ENCODE data around the gene RAD51B.

The RAD51B gene

DNA sequence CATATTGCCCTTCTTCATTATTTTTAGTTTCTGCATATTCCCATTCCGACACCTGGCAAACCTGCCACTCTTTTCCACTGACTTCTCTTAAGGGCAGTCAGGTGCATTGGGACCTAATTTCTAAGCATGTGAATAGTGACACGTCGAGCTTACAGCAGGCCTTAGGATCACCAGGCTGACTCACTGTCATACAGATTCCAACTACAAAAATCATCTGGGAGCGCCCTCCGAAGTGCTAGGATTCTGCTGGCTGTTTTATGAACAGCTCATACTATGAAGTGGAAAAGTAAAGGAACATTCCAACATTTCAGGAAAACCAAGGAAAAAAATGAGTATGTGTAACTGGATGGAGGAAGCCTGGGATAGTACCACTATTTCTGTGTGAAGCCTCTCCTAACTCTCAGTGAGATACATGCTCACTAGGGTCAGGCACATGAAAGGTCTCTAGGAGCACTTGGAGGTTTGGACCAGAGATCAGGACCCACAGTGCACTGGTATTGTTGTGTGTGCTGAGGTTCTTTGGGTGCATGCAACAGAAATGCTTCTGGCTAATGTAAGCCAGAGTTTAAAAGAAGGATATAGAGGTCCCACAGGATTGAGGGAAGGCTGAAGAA is 715.9 kb downstream of the RAD51B start:
- TF ChIP-seq, protein P1, sequence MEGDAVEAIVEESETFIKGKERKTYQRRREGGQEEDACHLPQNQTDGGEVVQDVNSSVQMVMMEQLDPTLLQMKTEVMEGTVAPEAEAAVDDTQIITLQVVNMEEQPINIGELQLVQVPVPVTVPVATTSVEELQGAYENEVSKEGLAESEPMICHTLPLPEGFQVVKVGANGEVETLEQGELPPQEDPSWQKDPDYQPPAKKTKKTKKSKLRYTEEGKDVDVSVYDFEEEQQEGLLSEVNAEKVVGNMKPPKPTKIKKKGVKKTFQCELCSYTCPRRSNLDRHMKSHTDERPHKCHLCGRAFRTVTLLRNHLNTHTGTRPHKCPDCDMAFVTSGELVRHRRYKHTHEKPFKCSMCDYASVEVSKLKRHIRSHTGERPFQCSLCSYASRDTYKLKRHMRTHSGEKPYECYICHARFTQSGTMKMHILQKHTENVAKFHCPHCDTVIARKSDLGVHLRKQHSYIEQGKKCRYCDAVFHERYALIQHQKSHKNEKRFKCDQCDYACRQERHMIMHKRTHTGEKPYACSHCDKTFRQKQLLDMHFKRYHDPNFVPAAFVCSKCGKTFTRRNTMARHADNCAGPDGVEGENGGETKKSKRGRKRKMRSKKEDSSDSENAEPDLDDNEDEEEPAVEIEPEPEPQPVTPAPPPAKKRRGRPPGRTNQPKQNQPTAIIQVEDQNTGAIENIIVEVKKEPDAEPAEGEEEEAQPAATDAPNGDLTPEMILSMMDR (conservative IDR thresholded peaks at IDR 0.05; ENCODE audit: control insufficient read depth, insufficient read depth, low read depth, low read length) = no peak
- no peak overlapping the region for H3K4me3 ChIP-seq (ENCODE audit: control insufficient read depth, low read depth, low read length)
- peak; percentile 95 for DNase-seq (ENCODE audit: low read depth)

DNA sequence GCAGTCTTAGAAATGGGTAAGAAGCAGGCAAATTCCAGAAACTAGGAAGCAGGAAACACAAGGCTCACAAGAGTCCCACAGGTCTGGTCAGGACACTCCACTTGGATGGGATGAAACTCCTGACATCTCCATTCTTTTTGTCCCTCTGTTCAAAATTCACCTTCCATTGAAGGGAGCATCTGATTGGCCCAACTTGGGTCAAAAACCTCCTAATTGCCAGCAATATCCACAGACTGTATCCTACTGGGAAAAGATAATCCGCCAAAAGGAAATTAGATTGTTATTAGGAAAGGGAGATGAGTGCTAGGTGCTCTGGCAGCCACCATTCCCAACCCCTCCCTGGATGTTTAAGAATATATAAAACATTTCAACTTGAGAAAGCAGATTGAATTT is 716.4 kb downstream of the RAD51B start:
- no peak overlapping the region for H3K4me3 ChIP-seq (ENCODE audit: control insufficient read depth, low read depth, low read length)
- no peak for DNase-seq (ENCODE audit: low read depth)
- TF ChIP-seq, protein P1 (conservative IDR thresholded peaks at IDR 0.05; ENCODE audit: control insufficient read depth, insufficient read depth, low read depth, low read length) = no peak

DNA sequence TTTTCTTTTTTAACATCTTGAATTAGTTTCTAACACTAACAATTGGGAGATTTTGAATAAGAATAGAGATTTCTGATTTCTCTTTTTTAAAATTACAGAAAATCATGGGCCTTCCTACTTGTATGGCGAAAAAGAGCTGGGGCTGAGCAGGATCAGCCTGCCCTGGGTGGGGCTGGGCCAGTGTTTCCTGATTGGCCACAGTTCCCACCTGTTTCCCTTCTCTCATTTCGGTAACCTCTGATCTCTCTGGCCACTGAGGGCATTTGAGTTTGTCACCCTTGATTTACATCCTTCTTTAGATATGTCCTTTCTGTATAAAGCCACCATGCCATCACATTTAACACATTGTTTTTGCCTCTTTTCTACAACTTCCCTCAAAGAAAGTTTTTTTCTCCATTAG is 719.1 kb downstream of the RAD51B start:
- no peak overlapping the region for H3K4me3 ChIP-seq (ENCODE audit: control insufficient read depth, low read depth, low read length)
- TF ChIP-seq, protein P1 (conservative IDR thresholded peaks at IDR 0.05; ENCODE audit: control insufficient read depth, insufficient read depth, low read depth, low read length) = no peak
- DNase-seq (ENCODE audit: low read depth) = no peak

DNA sequence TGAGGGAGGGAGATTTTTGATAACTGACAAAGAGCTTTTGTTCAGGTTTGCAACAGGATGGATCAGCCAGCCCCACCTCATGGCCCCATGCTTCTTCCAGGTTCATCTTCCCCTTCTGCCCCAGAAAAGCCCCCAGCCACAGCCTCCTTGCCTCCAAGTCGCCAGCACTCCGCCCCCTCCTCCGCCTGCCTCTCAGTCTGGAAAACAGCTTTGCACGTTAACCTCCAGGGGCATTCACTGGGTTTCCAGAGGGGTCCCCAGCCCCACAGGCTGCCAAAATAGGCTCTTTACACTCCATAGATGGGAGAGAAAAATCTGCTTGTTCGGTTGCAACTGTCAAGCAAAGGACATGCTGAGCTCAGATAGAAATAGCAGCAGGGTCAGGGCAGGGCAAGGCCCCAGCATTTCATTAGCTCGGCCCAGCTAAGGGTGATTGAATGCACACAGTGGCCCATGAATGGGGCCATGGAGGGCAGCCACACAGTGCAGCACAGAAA is 719.7 kb downstream of the RAD51B start:
- H3K4me3 ChIP-seq (ENCODE audit: control insufficient read depth, low read depth, low read length) = no peak overlapping the region
- DNase-seq (ENCODE audit: low read depth) = no peak
- TF ChIP-seq, protein P1 (conservative IDR thresholded peaks at IDR 0.05; ENCODE audit: control insufficient read depth, insufficient read depth, low read depth, low read length) = no peak

DNA sequence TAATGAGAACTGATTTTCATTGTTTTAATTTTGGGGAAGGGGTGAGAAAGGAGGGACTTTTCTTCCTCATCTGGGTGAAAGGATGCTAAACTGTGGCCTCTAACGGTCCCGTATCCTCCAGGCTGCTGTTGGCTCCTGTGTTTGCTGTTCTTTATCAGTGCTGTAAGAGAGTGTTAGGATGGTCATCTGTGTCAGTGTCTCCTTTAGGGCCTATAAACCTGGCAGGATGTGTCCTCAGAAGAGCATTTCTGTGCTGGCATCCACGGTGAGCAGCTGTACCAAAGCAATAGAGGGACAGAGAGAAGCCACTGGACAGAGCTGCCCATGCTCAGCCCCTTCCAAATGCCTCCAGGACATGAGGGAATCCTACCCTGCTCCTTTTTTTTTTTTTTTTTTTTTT is 720.2 kb downstream of the RAD51B start:
- no peak for DNase-seq (ENCODE audit: low read depth)
- no peak overlapping the region for H3K4me3 ChIP-seq (ENCODE audit: control insufficient read depth, low read depth, low read length)
- TF ChIP-seq, protein P1 (conservative IDR thresholded peaks at IDR 0.05; ENCODE audit: control insufficient read depth, insufficient read depth, low read depth, low read length) = no peak

DNA sequence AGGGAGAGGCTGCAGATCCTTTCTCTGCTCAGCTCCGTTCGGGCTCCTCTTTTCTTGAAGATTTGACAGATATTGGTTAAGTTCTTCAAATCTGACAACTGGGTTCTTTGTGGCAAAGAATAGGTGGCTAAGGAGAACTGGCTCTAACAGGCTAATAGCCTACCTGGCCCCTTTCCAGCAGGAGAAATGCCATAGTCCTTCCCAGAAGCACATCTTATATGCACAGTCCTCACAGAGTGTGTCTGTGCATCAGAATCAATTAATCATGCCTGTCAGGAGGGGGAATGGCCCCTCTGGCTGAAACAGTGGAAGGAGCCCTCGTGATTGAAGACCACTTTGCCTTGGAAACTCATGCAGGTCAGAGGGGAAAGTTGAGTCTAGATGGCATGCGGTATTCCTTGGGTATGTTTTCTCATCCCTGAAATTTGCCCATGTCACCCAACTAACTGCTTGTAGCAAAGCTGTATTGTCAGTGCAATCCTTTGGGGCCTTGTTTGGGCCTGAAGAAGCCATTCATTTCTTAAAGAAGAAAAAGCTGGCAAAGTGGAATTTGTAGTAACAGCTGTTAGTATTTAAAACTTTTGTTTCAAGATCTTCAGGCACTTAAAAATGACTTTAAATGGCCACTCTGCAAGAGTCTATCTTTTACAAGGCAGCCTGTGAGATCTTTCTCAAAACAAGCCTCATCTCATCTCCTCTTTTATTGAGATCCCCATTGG is 721.8 kb downstream of the RAD51B start:
- H3K4me3 ChIP-seq (ENCODE audit: control insufficient read depth, low read depth, low read length) = no peak overlapping the region
- TF ChIP-seq, protein P1 (conservative IDR thresholded peaks at IDR 0.05; ENCODE audit: control insufficient read depth, insufficient read depth, low read depth, low read length) = no peak
- no peak for DNase-seq (ENCODE audit: low read depth)

All from fibroblast of mammary gland (primary cell).